ENCODE results near the gene EXOC4.

Gene EXOC4

GRCh38 chr7:134108802-134109201 lies 855.9 kb downstream of the EXOC4 start:
- no peak for DNase-seq

- DNase-seq = no peak
Measured at GRCh38 chr7:134113655-134114054, 860.8 kb downstream of the EXOC4 start.

- DNase-seq = no peak
Measured at GRCh38 chr7:134114992-134115391, 862.1 kb downstream of the EXOC4 start.
